Activated naive CD4-positive, alpha-beta T cell (primary cell): ENCODE measurements around the gene DNAJC18.
"Not testable (repeated sequence)": the region's sequence is repeated elsewhere in the genome, so short reads cannot be mapped to it uniquely, and the experiment has no call there.

Experiments used
- DNase-seq, 4 experiments: peaks; one replicate each; lab custom pipeline; 2025; lab: John Stamatoyannopoulos, UW

Gene DNAJC18

DNA sequence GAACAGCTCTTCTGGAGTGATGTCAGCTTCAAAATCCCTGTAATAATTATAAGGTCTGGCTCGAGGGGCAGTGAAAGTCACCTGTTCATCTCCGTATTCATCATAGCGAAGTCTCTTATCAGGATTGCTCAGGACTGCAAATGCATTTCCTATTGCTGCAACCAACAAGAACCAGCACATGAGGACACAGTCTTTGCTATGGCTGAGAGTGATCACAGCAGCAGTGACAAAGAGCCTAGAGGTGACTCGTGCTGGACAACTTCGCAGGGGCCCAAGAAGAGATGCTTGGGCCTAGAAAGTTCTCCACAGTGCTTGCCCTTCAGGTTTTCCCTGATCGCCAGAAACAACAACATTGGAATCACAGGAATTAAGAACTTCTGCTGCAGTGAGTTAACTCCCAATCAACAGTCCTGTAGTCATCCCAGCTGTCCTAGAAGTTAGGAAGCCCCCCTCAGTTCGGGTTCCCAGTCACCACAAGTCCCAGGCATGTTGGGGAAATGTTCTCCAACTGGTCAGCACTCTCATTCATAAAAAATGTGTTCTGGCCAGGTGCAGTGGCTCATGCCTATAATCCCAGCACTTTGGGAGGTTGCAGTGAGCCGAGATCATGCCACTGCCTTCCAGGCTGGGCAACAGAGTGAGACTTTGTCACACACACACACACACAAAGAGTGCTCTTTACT, 13.0 kb downstream of the DNAJC18 start:
- no peak for DNase-seq

DNA sequence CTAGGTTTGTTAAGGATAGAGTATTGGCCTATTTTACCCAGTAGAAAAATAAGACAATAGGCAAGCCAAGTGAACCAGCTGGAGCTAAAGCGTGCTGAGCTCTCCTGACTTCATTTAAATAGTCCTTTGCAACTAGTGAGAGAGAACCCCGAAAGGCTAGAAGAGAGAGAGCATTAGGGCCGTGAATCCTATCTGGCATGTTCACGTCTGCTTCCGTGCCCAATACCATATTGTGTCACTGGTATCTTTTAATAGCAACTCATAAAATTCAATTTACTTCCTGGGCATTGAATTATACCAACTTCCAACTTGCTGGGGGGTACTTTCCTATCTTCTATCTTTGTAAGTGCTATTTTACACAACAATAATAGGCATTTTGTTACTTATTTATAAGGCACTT, 13.8 kb downstream of the DNAJC18 start:
- no peak for DNase-seq

DNA sequence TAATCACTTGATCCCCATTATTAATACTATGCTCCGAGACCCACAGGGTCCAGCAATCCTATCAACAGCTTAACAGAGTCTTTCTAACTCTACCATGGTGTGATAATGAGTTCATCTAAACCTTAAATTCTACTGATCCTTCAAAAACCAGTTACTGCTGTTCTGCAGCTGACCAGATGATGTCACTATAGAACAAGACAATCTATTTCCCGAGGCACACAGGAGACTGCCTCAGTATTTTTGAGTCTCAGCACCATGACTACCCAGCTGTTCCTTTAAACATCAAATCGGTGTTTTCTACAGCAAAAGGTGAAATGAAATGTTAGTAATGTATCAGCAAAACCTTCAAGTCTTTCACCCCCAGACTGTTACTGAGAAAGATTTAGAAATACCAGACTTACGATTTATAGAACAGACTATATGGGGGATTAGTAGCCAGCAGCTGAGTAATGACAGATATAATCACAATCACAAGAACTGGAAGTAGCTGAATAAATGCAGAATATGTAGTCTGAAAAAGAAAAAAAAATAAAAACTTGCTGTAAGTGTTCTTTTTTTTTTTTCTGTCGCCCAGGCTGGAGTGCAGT, 16.9 kb downstream of the DNAJC18 start:
- DNase-seq: no peak

DNA sequence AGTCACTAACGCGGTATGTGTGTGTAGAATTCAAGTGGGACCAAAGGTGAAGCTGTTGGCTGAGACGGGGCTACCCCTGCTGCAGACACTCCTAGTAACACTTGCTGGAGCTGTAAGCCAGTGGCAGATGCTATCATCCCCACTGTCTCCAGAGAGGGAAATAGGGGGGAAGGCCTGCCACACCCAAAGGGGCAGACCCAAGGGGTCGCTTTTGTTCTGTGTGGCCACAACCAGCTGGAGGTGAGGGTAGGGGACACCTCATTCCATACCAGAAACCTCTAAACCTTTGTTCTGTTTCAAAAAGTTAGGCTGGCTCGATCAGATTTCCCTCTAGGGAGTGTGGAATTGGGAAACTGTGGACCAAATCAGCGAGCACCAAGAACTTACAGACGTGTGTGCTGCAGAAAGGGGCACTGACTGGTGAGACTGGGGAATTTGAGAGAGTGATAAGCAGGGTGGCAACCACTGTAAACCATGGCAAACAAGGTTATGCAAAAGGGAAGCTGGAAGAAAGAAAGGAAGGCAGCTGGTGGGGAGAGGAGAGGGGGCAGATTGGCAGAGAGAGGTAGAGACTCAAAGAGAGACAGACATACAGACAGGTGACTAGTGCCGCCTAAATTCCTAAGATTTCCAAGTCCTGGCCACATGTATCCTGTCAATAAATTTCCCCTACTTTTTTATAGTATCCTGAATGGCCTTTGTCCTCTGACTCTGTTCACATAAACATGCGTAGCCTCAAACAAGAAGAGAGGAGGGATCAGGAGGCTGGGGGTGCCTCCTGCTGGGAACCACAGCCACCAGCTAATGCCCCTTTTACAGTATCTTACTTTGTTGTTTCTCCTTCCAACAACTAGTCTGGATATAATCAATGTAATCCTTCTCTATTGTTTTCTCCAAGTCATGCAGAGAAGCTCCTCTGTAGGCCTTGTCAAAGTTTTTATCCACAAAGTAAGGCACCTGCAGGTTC, 19.8 kb downstream of the DNAJC18 start:
- no peak for DNase-seq

DNA sequence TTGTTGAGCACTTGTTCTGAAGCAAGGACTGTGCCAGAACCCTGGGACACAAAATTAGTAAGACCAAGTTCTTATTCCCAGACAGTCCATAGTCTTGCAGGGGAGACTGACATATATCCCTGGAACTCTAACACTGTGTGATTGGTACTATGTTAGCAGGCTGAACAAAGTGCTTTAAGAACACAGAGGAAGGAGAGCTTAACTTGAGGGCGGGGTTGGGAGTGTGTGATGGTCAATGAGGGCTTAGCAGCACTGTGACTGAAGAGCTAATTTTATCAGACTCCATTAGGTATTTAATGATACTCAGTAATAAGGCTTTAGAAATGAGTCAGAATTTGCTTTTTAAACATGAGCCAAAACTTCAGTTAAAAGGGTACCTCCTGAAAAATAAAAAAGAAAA, 20.5 kb downstream of the DNAJC18 start:
- no peak for DNase-seq

DNA sequence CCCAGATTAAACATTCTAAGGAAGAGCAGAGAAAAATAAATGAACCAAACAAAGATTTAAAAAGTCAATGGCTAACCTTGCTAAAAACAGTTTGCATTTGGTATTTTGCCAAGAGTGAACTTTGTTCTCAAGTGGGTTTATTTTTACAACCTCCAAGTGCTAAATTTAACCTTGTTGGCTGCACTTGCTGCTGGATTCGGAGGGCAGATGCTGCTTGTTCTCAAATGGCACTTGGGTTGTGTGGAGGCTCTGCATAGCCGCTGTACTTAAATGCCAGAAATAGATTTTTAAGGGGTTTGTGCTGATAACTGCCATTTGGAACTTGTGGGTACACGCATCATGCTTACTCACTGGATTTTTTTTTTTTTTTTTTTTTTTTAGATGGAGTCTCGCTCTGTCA, 22.1 kb downstream of the DNAJC18 start:
- no peak for DNase-seq

DNA sequence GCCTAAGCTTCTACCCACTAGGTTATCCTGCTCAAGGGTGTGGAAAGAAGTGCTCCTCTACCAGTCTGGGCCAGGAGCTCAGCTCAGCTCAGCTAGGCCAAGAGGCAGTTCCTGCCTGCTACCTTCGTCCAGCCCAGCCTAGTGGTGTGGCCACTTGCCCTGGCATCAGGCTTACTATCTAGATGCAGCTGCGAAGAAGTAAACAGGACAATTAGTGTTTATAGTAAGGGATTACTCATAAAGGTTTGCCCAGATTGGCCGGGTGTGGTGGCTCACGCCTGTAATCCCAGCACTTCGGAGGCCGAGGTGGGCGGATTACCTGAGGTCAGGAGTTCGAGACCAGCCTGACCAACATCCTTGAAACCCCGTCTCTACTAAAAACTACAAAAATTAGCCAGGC, 22.7 kb downstream of the DNAJC18 start:
- no peak for DNase-seq

DNA sequence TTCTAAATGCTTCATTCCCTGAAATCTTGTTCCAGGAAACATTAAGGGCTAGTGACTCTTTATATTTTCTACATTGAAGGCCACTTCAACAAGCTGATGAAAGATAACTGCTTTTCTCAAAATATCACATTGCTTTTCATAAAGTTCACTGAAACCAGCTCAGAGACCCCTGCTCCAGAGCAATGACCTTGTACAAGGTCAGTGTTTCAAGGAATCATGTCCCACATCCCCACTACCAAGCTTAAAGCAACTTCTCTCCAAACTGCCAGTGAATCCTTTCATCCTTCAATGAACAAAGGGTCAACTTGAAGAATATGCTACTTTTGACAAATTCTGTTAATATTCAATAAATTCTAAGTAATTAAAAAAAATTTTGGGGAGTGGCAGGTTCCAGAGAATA, 23.5 kb downstream of the DNAJC18 start:
- no peak for DNase-seq

DNA sequence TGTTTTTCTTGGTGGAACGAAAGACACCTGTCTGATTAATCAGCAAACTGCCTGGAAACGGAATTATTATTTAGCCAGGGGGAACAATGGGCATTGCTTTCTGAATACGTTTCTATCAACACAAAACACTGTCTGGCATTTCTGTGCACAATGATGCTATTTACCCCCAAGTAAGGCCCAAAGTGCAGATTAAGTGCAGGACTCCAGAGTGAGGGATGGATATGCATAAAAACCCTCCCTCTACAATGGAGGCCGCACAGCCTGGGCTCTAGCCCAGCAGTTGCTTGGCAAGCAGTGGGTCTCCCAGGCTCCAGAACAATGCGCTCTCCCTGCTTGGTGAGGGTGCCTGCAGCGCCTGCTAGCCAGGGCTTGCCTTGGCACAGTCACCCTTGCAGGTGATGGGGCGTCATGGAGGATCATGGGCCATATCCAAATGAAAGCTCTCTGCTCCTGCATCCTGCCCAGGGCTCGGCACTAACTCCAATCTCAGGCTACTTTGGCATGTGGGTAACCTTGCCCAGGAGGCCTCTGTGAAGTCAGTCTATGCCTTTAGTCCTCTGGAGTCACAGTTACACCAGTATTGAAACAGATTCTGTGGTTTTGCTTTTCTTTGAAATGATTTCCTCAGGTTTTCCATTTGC, 24.0 kb downstream of the DNAJC18 start:
- DNase-seq: no peak

DNA sequence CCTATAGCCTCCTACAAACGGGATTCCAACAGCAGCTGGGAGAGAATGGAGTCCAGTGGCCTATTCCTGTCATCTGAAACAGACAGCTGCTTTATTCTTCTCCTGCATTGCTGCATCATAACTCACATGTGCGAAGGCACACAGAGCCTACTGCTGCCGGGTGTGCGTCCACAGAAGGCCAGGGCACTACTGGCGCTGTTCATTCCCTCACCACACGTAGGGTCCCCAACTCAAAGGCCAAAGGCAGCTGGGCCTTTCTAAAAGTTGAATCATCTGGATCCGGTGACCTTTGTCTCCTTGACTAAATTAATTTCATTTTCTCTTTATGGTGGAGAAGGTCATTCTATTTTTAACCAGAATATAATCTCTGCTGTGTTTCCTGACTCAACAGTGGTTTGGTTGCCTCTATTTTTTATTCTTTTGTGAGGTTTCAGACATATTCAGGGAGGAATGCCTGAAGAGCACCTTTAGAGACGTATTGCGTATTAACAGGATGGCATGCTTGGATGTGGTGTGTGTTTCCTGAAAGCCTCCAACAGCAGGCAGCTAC, 24.7 kb downstream of the DNAJC18 start:
- no peak for DNase-seq

DNA sequence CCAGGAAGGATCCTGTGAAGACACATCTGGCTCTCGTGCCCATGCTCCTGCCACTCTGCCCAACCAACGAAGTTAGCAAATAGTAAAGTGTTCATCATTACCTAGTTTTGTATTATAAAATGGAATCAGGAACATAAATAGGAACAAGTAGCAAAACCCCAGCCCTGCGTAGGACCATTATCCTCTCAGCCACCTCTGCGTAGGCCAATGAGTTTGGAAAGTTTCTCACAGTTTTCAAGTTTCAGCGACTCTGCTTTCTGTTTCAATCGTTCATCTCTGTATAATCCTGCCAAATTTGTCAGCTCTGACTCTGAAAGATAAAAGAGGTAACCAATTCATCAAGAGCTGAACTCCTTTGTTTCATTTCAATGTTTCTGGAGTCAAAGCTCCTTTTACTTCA, 25.4 kb downstream of the DNAJC18 start:
- no peak for DNase-seq

DNA sequence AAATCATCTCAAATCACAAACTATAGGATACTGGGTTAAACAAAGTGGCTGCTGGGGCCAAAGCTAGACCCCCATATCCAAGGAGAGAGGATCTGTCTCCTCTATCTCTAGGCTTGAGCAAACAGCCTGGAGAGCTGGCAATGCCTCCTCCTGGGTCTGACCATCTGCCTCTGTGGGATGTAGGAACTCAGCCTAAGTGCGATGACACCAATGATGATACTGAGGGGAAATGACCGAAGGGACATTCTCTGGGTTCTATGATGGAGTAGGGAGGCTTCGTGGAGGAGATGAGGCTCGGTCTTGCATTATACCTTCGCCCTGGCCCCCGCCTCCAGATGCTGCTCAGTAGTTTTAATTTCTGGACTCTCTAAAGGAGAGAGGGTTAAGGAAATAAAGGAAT, 26.2 kb downstream of the DNAJC18 start:
- DNase-seq: no peak

DNA sequence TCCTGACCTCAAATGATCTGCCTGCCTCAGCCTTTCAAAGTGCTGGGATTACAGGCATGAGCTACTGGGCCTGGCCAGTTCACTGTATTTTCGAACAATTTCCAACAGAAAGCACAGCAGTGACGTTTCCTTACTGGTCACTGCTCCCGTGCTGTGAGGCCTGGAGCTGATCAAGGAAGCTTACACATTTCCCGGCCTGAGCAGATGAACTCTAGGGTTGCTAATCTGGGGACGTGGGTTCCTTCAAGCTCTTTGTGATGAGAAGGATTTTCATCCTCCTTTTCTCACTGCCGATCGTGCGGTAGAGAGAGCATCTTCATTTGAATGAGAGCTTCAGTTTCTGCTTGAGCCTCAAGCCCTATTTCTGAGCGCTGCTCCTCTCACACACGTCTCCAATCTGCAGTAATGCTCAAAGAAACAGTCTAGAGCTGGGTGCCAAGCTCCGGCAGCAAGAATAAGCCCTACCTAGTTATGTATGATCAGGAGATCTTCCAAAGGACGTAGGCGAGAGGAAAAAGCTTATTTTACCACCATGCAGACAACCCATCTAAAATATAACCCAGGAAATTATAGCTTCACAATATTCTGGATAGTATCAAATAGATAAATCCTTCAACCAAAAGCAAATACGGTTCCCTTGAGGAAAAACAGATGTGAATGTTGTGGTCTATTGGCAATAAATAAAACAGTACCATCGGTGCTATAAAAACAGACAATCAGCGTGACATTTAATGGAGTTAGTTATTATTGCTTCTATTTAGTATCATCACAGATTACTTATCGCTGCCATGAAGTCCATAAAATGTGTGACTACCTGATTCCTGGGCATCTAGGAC, 28.1 kb downstream of the DNAJC18 start:
- no peak for DNase-seq

DNA sequence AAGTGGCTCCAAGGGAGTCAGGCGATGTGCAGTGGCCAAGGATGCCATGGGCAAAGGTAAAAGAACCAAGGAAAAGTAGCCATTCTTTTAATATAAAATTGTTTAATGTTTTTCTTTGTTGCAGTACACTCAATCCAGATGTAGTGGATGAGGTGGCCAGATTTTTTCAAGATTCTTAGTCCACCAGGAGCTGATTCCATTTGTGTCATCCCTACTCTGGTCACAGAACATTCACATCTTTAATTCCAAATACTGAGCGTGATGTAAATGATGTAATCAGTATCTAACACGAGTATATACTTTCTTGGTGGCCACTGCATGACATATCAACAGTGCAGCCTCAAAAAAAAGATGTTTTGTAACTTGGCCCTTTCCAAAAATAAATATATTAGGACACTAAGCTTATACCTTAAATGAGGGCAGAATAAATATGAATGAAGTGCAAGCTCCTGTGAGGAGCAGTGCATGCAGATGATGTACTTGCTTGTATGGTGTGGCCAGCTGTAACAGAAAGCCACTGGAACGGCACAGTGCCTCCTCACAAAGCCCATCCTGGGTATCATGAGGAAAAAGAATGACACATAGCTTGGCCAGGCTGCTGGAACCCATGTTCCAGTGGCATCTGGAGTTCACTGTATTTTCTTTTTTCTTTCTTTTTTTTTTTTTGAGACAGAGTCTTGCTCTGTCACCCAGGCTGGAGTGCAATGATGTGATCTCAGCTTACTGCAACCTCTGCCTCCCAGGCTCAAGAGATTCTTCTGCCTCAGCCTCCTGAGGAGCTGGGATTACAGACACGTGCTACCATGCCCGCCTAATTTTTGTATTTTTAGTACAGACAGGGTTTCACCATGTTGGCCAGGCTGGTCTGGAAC, 29.0 kb downstream of the DNAJC18 start:
- DNase-seq: no peak

DNA sequence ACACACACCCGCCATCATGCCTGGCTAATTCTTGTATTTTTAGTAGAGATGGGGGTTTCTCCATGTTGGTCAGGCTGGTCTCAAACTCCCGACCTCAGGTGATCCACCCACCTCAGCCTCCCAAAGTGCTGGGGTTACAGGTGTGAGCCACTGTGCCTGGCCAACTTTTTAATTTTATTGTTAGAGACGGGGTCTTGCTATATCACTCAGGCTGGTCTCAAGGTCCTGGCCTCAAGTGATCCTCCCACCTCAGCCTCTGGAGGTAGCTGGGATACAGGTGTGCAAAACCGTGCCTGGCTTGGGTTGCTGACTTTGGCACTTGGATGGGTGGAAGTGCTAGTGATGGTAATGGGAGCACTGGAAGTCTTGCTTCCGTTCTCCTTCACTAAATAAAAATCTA, 30.2 kb downstream of the DNAJC18 start:
- DNase-seq: not testable (repeated sequence)

DNA sequence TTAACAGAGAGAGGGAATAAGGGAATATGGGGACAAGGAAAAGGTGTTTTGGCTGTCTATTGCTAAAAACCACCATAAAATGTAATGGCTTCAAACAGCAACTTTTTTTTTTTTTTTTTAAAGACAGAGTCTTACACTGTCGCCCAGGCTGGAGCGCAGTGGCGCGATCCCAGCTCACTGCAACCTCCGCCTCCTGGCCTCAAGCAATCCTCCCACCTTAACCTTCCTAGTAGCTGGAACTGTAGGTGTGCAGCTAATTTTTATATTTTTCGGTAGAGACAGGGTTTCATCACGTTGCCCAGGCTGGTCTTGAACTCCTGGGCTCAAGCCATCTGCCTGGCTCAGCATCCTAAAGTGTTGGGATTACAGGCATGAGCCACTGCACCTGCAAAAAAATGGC, 31.1 kb downstream of the DNAJC18 start:
- DNase-seq: no peak

DNA sequence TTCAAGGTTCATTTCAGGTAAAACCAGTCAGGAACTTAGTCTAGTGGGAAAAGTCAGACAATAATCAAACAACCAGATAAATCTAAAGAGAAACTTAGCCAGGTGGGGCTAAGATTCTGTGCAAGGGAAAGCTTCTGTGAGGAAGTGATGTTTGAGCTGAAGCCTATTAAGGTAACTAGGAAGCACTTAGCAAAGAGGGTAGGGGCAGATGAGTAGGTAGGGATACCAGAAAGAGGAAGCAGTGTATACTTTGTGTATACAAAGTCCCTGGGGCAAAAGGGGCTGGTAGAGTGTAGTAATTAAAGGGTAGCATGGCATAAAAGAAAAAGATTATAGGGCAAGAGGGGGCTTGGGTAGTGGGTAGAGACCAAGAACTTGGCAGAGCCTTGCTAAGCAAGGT, 31.8 kb downstream of the DNAJC18 start:
- no peak for DNase-seq

DNA sequence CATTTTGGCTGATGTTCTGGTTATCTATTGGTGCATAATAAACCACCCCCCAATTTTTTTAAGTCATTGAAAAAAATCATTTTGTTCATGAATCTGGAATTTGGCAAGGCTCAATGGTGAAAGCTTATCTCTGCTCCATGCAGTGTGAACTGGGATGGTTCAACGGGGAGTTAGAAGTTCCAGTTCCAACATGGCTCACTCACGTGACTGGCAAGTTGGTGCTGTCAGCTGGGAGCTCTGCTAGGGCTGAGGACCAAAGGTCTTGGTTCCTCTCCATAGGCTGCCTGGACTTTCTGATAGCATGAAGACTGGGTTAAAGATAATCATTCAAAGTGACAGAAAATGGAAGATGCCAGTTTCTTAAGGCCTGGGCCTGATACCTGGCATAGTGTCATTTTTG, 32.4 kb downstream of the DNAJC18 start:
- no peak for DNase-seq

DNA sequence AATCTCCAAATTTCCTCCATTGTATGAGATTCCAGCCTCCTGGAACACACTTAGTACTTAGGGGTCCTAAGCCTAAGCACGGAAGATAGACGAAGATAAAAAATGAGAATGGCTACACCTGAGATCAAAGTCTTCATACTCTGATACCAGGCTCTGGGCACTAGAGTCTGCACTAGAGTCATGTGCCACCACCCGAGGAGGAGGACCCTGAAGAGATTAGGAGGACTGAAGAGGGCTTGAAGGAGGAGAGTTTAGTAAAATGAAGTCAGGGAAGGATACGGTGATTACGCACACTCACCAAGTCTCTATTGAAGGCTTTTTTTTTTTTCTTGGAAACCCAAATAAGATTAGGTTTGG, 34.9 kb downstream of the DNAJC18 start:
- DNase-seq: no peak

DNA sequence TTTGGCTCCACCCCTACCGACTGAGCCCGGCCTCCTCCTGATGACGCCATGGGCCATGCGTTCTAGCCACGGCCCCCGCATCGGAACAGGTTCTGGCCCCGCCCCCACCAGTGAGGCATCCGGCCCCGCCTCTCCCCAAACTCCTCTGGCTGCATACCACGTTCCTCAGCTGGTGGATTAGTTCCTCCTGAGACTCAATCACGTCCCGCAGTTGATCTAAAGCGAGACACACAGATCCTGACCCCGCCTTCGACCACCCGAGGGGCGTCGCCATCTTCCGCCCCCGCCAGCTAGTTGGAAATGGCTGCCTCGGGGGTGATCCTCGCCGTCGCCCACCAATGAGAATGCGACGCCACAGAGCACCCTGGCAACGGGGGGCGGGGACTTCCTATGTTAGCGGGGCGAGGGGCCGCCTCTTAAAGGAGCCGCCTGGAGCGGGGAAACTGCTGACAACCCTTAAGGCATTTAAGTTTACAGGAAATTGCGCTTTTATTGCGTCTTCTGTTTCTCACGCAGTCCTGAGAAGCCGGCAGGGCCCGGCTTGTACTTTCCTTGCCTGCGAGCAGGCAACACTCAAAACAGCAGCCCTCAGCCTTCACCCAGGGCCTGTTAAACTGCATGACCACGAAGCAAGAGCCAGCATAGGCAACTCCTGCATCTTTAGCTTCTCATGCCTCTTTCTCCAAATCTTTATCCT, 35.4 kb downstream of the DNAJC18 start, which contains the start of gene SPATA24:
SPATA24 (minus strand) TSS at position 303 of the 697 bp plus-strand sequence; CDS start at position 274, 29 bp downstream.
- peak; percentile 89 to 99 (median 96) for DNase-seq
